HG03196 (cell line): ENCODE data around the gene CAPN1.
"Not testable (repeated sequence)": the region's sequence is repeated elsewhere in the genome, so short reads cannot be mapped to it uniquely, and the experiment has no call there.

Source experiments
- ATAC-seq: cut with Tn5 transposase; IDR thresholded peaks from one replicate; pipeline ENCODE4 v1.9.1; 2021; ENCODE audit not compliant: unreplicated experiment

CAPN1 gene

DNA sequence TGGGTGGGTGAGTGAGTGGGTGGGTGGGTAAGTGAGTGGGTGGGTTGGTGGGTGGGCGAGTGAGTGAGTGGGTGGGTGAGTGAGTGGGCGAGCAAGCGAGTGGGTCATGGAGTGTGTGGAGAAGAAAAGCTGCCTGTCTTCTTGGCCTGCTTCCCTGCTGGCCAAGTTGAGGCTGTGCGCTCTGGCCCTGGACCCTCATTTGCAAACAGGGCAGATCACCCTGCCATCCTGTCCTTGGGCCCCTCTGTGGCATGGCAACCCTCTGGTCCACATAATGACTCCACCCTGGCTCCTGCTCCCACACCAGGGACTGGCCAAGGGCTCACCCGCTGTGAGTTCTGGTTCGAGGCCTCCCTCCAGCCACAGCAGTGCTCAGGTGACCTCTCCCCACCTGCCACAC is 35.1 kb downstream of the CAPN1 start:
- no peak for ATAC-seq

DNA sequence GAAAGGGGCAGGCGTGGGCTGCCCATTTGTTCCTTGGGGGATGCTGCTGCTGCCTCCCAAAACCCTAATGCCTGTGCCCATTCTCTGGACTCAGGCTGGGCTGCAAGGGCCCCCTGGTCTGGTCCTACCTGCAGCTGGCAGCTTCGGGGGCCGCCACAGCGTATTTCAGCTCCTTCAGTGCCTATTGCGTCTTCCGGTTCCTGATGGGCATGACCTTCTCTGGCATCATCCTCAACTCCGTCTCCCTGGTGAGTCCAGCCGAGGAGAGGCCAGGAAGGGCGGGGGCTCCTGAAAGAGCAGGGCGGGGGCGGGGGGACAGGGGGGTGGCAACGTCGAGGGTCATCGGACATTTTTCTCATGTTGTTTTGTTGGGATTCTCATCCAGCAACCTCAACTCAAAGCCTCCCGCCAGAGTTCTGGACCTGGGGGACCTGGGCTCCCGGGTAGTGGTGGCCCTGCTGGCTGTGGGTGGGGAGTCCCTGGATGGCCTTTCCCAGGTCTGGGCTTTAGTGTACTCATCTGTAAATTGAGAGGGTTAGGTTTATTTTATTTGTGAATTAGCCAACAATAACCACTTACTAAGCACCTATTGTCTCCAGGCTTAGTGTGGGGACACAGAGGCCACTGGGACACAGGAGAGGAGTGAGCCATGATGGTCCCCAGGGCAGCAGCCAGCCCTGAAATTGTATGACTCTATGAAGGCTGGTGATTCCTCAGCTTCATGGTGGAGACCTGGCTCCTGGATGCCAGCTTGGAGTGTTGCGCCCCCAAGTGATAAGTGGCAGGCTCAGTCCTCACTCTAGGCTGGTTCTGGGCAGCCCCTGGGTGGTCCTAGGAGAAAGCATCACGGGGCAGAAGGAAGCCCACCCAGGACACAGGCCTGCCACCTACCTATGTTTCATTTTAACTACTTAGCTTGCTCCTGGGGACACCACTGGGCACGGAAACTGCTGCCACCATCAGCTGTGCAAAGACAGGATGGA is 36.0 kb downstream of the CAPN1 start:
- no peak for ATAC-seq

DNA sequence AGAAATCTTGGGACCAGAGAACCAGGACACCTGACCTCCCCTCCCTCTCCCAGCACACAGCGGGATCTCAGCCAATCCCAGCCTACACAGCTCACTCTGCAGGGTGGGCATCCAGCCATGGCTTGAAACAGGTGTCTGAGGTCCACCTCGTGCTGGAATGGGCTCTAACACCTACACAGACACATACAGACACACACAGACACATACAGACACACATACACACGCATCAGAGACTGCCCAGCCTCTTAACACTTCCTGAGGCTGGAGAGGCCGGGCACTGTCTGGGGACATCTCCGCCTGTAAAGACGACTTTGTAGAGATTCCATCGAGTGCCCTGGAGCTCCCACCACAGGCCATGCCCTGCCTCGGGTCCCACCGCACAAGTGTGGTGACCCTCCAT is 36.7 kb downstream of the CAPN1 start:
- no peak for ATAC-seq

DNA sequence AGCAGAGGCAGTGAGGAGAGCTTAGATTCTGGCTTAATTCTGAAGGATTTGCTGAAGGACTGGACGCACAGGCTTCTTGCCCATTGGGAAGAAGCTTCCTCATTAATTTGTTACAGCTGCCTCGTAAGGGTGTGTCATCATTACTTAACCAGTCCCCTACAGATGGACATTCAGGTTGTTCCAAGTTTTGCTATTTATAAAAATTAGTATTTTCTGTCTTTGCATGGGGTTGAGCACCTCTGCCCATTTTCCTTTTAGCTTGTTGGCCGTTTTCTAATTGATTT is 38.1 kb downstream of the CAPN1 start:
- no peak for ATAC-seq

DNA sequence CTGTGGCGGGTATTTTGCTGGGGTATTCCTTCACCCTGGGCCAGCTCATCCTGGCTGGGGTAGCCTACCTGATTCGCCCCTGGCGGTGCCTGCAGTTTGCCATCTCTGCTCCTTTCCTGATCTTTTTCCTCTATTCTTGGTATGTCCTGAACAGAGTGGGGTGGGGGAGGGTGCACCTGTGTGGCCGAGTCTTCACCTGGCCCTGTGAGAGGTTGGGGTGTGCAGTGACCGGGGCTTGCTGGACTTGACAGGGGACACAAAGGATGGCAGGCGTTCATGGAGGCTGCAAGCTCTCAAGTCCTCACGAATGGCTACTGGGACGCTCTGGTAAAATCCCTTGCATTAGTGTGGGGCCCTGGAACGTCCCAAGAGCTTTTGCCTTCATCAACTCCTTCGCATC is 39.3 kb downstream of the CAPN1 start:
- ATAC-seq: no peak

DNA sequence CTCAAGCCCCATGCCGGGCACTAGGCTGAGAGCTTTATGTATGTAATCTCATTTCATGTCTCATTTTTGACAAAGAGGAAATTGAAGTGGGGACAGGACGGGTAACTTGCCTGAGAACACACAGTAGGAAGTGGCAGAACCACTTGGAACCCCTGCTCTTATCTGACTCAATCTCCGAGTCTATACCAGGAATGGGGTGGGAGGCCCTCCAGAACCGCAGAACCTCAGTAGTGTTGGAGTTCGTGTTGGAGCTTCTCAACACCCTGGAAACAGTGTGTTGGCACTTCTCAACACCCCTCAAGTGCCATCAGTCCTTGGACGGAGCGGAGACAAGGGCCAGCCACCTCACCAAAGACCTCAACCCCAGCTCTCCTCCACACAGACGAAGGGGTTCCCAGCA is 41.3 kb downstream of the CAPN1 start:
- ATAC-seq: no peak

DNA sequence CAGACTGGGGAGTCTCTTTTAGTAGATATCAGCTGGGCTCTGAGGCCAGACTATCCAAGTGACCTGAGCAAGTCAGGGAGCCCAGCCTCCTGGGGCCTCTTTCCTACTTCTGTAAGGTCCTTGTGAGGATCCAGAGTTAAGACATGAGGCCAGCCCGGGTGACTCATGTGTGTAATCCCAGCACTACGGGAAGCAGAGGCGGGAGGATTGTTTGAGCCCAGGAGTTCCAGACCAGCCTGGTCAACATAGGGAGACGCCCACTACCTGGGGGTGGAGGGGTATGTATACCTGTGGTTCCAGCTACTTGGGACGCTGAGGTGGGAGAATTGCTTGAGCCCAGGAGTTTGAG is 43.2 kb downstream of the CAPN1 start:
- ATAC-seq: no peak

DNA sequence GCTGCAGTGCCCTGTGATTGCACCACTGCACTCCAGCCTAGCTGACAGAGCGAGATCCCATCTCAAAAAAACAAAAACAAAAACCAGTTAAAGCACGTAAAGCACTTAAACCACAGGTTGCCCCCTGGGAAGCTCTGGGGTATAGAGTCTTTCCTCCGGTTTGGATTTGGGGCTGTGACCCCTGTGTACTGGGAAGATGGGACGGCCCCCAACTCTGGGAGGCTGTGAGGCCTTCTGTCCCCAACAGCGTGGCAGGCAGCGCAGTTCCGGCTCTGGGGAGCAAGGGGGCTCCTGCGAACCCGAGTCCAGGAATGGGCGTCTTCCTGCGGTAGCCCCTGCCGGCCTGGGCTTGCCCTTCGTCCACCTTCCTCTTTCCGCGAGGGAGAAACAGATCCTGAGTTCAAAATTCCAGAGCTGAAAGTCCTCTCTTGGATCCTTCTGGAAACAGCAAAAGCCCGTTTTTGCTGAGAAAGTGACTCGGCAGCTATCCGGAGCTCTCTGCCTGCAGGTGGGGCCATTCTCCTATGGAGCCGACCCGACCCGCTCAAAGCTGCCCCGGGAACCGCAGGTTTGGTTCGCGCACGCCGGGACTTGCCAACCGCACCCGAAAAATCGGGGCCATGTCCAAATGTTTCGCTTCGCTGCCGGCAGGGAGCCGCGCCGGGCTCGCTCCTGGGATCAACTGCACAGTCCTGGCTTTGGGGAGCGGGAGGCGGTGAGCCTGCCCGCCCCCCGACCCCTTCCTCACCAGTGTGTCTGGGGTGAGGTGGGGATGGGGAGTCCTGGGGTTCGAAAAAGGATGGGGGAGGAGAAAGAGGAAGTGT is 43.8 kb downstream of the CAPN1 start:
- no peak for ATAC-seq

DNA sequence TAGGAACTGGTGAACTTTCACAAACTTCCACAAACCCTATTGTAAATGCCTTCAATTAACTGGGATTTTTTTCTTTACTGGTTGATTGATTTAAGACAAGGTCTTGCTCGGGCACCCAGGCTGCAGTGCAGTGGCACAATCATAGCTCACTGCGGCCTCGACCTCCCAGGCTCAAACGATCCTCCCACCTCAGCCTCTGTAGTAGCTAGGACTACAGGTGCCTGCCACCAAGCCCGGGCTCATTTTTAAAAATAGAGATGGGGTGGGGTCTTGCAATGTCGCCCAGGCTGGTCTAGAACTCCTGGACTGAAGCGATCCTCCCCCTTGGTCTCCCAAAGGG is 44.3 kb downstream of the CAPN1 start:
- no peak for ATAC-seq

DNA sequence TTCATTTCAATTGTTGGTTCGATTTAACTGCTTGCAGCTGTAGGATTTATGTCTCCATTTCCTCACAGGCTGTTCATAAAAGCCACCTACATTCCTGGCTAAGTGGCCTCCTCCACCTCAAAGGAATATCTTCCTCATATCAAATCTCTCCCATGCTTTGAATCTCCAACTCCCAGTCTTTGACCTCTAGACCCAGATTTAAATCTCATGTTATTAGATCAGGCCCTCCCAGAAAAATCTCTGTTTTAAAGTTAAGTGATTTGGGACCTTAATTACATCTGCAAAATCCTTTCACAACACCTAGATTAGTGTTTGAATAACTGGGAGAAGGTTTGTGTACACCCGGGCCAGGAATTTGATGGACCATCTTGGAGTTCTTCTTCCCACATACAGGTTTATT is 46.2 kb downstream of the CAPN1 start:
- no peak for ATAC-seq

DNA sequence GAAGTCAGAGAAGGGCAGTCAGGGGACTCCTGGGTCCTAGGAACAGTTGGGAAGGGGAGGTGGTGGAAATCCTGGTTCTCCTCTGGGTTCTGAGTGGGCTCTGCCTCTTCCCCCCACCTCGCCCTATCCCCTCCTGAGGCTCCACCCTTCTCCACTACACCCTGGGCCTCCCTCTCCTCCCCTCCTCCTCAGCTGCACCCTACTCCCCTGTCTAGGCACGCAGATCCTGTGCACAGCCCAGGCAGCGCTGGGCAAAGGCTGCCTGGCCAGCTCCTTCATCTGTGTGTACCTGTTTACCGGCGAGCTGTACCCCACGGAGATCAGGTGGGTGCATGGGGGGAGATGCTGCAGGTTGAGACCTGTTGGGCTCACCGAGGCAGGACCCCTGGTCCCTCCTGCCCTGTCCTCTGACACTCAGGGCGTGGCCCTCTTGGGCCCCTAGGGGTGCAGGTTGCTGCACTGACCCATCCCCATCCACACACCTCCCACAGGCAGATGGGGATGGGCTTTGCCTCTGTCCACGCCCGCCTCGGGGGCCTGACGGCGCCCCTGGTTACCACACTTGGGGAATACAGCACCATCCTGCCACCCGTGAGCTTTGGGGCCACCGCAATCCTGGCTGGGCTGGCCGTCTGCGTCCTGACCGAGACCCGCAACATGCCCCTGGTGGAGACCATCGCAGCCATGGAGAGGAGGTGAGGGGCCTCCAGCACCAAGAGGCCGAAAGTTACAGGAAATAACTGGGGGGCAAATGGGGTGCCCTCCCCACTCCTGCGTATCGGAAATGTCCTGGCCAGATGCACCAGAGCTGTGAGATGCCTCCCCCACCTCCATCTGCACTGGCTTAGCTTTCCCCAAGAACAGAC is 54.7 kb downstream of the CAPN1 start:
- no peak for ATAC-seq

DNA sequence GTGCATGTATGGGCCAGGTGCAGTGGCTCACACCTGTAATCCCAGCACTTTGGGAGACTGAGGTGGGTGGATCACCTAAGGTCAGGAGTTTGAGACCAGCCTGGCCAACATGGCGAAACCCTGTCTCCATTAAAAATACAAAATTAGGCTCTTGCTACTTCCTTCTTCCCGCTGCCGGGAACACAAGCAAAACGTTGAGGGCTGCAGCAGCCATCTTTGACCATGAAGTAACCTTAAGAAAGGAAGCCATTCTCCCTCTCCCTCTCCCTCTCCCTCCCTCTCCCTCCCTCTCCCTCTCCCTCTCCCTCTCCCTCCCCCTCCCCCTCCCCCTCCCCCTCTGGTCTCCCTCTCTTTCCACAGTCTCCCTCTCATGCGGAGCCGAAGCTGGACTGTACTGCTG is 56.6 kb downstream of the CAPN1 start:
- ATAC-seq: not testable (repeated sequence)

DNA sequence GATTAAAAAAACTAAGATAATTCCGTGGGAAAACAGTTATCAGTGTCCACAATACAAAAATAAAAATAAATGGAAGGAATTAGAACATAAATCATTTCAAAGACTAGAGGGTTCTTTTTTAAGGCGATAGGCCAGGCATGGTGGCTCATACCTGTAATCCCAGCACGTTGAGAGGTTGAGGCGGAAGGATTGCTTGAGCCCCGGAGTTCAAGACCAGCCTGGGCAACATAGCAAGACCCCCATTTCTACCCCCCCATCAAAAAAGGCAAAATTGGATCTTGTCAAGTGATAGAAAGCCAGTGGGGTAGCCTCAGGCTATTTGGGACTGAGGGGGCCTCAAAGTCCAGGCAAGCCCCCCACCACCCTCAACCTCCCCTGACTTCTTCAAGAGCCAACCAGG is 59.4 kb downstream of the CAPN1 start:
- ATAC-seq: no peak

DNA sequence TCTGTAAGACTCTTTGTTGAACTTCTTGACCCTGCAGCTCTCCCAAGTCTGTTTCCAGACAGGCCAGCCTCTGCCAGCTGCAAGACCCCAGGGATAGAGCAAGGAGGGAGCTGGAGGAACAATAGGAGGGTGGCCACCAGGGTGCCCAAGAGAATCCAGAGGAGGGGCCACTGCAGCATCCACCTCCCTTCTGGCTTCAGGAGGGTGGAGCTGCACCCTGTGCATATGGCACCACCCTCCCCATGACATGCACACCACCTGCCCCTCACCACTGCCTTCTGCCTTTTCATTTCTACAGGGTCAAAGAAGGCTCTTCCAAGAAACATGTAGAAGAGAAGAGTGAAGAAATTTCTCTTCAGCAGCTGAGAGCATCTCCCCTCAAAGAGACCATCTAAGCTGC is 60.0 kb downstream of the CAPN1 start:
- no peak for ATAC-seq

DNA sequence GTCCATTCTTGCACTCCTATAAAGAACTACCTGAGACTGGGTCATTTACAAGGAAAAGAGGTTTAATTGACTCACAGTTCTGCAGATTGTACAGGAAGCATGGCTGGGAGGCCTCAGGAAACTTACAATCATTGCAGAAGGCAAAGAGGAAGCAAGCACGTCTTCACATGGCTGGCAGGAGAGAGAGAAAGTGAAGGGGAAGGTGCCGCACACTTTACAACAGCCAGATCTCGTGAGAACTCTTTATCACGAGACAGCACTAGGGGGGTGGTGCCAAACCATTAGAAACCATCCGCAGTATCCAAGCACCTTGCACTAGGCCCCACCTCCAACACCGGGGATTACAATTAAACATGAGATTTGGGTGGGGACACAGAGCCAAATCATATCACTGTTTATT is 60.7 kb downstream of the CAPN1 start:
- no peak for ATAC-seq

DNA sequence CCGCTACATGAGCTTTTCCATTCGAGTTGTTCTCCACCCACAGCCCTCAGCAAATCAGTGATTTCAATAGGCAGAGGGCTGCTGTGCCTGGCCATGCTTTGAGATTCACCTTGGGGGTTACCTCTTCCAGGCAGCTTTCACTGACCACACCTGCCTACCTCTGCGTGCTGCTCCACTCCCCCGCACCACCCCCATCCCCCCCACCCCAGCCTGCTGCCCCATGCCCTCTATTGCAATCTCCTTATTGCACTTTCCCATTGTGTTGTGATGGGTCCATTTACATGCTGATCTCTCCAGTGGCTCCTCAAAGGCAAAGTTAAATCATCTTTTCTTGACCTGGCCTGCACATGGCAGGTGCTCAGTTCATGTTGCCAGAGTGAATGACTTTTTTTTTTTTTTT is 62.1 kb downstream of the CAPN1 start:
- ATAC-seq: no peak

DNA sequence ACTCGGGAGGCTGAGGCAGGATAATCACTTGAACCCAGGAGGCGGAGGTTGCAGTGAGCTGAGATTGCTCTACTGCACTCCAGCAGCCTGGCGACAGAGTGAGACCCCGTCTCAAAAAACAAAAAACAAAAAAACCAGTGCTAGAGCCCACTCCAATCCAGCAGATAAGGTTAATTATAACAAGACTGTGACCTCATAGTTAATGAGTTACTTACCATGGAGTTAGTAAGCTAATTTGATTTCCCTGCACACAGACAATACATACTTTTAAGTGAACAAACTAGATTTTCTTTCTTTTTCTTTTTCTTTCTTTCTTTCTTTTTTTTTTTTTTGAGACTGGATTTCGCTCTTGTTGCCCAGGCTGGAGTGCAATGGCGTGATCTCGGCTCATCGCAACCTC is 63.3 kb downstream of the CAPN1 start:
- not testable (repeated sequence) for ATAC-seq

DNA sequence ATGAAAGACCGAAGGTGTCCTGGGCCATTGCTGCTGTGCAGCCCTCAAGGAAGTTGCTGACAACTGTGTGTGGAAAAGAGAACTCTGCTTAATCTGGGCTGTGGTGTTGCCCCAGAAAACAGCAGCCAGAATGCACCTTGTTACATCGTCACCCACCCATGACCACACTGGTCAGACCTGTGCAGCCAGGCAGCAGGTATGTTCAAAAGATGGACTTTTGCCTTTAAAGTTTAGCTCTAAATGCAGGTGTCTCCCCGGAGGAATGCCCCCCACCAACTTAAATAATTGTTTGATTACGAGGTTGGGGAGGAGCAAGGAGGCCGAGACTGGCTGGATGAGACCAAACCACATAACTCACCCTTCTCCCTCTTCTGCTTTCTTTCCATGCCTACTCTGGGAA is 64.8 kb downstream of the CAPN1 start:
- ATAC-seq: no peak

DNA sequence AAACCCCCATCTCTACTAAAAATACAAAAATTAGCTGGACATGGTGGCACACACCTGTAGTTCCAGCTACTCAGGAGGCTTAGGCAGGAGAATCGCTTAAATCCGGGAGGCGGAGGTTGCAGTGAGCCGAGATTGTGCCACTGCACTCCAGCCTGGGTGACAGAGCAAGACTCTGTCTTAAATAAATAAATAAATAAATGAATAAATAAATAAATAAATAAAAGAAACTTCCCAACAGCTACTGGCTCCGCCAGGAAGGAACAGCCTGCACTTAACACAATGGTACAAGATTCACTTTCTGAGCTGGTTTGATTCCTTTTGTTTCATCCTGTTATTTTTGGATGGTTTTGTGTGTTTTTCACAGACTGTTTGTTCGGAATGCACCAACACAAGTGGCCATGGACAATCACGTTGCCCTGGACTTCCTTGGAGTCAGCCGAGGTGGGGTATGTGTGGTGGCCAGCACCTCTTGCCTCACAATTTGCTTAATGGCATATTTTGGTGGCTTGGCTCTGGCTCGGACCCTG is 66.5 kb downstream of the CAPN1 start:
- not testable (repeated sequence) for ATAC-seq

DNA sequence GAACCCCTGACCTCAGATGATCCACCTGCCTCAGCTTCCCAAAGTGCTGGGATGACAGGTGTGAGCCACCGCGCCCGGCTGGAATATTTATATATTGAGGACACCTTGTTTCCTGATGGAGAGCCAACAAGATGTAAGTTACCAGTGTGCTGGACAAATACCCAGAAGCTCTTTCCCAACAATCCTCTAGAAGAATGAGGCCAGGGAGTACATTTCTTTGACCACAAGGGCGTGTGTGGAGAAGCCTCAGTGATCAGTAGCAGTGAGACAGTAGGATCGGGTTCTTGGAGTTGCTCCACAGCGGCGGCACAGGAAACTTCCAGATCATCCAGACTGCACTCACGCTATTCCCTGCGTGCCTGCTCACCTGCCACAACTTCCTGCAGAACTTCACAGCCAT is 69.7 kb downstream of the CAPN1 start:
- no peak for ATAC-seq

DNA sequence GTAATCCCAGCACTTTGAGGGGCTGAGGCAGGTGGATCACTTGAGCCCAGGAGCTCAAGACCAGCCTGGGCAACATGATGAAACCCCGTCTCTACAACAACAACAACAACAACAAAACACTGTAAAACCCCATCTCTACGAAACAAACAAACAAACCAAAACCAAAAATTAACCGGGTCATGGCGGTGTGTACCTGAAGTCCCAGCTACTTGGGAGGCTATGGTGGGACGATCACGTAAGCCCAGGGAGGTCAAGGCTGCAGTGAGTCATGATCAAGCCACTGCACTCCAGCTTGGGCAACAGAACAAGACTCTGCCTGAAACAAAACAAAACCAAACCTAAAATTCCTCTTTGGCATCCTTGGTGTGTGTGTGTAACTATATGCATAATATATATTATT is 73.0 kb downstream of the CAPN1 start:
- ATAC-seq: no peak
